Neural progenitor cell (in vitro differentiated cells): ENCODE results near the gene CIDEA. TPM values are rescaled to one million over a fixed set of nuclear protein-coding genes. Genes with fewer than 3 reads are reported as not detected.
A peak's percentile ranks its signal among the peaks of the same experiment; 100 is the strongest.

Source experiments
- DNase-seq: peaks from one replicate; pipeline ENCODE4 v3.0.0-alpha.2; 2016; ENCODE audit warnings: low spot score
- H2AFZ ChIP-seq: fragments of 200-600 bp; sonication (generic); replicated peaks from 2 replicates; pipeline ENCODE4 v1.6.1; 2016; ENCODE audit warnings: antibody characterized with exemption
- H3F3A ChIP-seq: fragments of 200-600 bp; sonication (generic); 2 replicates; pipeline ENCODE4 v1.6.1; 2016; ENCODE audit warnings: antibody characterized with exemption, low read depth
- H3K27ac ChIP-seq: fragments of 200-600 bp; sonication (generic); 2 replicates; pipeline ENCODE4 v1.5.1; 2016; ENCODE audit warnings: mild to moderate bottlenecking
- H3K27me3 ChIP-seq: fragments of 200-600 bp; sonication (generic); 2 replicates; pipeline ENCODE4 v1.6.1; 2016; ENCODE audit warnings: mild to moderate bottlenecking, moderate library complexity
- H3K36me3 ChIP-seq: fragments of 200-600 bp; sonication (generic); 2 replicates; pipeline ENCODE4 v1.5.1; 2016
- H3K4me1 ChIP-seq: fragments of 200-600 bp; sonication (generic); 2 replicates; pipeline ENCODE4 v1.6.1; 2016; ENCODE audit warnings: mixed run types
- H3K4me2 ChIP-seq: fragments of 200-600 bp; sonication (generic); 2 replicates; pipeline ENCODE4 v1.6.1; 2016
- H3K4me3 ChIP-seq: fragments of 200-600 bp; sonication (generic); 2 replicates; pipeline ENCODE4 v1.5.1; 2016
- H3K79me2 ChIP-seq: fragments of 200-600 bp; sonication (generic); 2 replicates; pipeline ENCODE4 v1.6.1; 2016; ENCODE audit warnings: low read depth
- H3K9ac ChIP-seq: fragments of 200-600 bp; sonication (generic); 2 replicates; pipeline ENCODE4 v1.6.1; 2016
- H3K9me3 ChIP-seq: fragments of 200-600 bp; sonication (generic); 2 replicates; pipeline ENCODE4 v1.5.1; 2016; ENCODE audit warnings: low read depth
- H4K20me1 ChIP-seq: fragments of 200-600 bp; sonication (generic); 2 replicates; pipeline ENCODE4 v1.6.1; 2016; ENCODE audit warnings: low read depth
- H3K27ac Mint-ChIP-seq: 3 replicates; pipeline ENCODE4 v1.8.0; 2021; ENCODE audit warnings: mixed read lengths
- H3K27me3 Mint-ChIP-seq: 2 replicates; pipeline ENCODE4 v1.8.0; 2022; ENCODE audit warnings: low read depth, mild to moderate bottlenecking, inconsistent platforms, moderate library complexity, mixed read lengths; ENCODE audit not compliant: insufficient read depth
- H3K36me3 Mint-ChIP-seq: 3 replicates; pipeline ENCODE4 v1.8.0; 2021; ENCODE audit warnings: mixed read lengths
- H3K4me1 Mint-ChIP-seq: 3 replicates; pipeline ENCODE4 v1.8.0; 2021; ENCODE audit warnings: mixed read lengths
- H3K4me3 Mint-ChIP-seq: 3 replicates; pipeline ENCODE4 v1.8.0; 2021; ENCODE audit warnings: mild to moderate bottlenecking, moderate library complexity, mixed read lengths
- H3K9me3 Mint-ChIP-seq: 3 replicates; pipeline ENCODE4 v1.8.0; 2020; ENCODE audit warnings: mixed read lengths
- EZH2 ChIP-seq: fragments of 200-600 bp; sonication (generic); IDR thresholded peaks from 2 replicates; pipeline ENCODE4 v1.6.1; 2017; ENCODE audit warnings: antibody characterized with exemption, mild to moderate bottlenecking, moderate library complexity
- EZH2phosphoT487 ChIP-seq: fragments of 200-600 bp; sonication (generic); IDR thresholded peaks from 2 replicates; pipeline ENCODE4 v1.6.1; 2017; ENCODE audit warnings: antibody characterized with exemption
- total RNA-seq: library from RNA; depleted of rRNA; stranded (reverse); fragments of >200 nt; gene quantifications from 2 replicates; pipeline ENCODE4 v1.2.3, GENCODE V29; 2015; ENCODE audit warnings: low replicate concordance
- TF ChIP-seq, protein P1 (sequence below): fragments of 200-600 bp; sonication (generic); IDR thresholded peaks from 2 replicates; pipeline ENCODE4 v1.5.1; 2017; ENCODE audit warnings: antibody characterized with exemption, mild to moderate bottlenecking

CIDEA gene
- total RNA-seq, 1 donor from 2014 or later = not detected

GRCh38 chr18:12304351-12305210 lies 50.4 kb downstream of the CIDEA start:
- H3K4me3 Mint-ChIP-seq = no peak overlapping the region
- Histone ChIP-seq H3K36me3 (no peaks in the 10 kb centered on the region), H3F3A (peaks cover 29% of the 10 kb centered on the region), H3K4me1 (peaks cover 15% of the 10 kb centered on the region), H3K27me3 (peaks cover 52% of the 10 kb centered on the region), H3K27ac (no peak overlapping the region), H3K4me3 (no peak overlapping the region), H3K9me3 (no peaks in the 10 kb centered on the region), H3K79me2 (peaks cover 10% of the 10 kb centered on the region), H2AFZ (no peak overlapping the region), H3K4me2 (no peak overlapping the region), H3K9ac (no peak overlapping the region), H4K20me1 (no peaks in the 10 kb centered on the region)
- H3K4me1 Mint-ChIP-seq = peaks cover 20% of the 10 kb centered on the region
- H3K27ac Mint-ChIP-seq = peak overlapping the region; percentile 21
- TF ChIP-seq EZH2phosphoT487 (no peak), EZH2 (no peak)
- TF ChIP-seq, protein P1, sequence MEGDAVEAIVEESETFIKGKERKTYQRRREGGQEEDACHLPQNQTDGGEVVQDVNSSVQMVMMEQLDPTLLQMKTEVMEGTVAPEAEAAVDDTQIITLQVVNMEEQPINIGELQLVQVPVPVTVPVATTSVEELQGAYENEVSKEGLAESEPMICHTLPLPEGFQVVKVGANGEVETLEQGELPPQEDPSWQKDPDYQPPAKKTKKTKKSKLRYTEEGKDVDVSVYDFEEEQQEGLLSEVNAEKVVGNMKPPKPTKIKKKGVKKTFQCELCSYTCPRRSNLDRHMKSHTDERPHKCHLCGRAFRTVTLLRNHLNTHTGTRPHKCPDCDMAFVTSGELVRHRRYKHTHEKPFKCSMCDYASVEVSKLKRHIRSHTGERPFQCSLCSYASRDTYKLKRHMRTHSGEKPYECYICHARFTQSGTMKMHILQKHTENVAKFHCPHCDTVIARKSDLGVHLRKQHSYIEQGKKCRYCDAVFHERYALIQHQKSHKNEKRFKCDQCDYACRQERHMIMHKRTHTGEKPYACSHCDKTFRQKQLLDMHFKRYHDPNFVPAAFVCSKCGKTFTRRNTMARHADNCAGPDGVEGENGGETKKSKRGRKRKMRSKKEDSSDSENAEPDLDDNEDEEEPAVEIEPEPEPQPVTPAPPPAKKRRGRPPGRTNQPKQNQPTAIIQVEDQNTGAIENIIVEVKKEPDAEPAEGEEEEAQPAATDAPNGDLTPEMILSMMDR = no peak
- peaks cover 3% of the 10 kb centered on the region for H3K36me3 Mint-ChIP-seq
- DNase-seq = no peak
- peaks cover 3% of the 10 kb centered on the region for H3K9me3 Mint-ChIP-seq
- peaks cover 24% of the 10 kb centered on the region for H3K27me3 Mint-ChIP-seq

DNA sequence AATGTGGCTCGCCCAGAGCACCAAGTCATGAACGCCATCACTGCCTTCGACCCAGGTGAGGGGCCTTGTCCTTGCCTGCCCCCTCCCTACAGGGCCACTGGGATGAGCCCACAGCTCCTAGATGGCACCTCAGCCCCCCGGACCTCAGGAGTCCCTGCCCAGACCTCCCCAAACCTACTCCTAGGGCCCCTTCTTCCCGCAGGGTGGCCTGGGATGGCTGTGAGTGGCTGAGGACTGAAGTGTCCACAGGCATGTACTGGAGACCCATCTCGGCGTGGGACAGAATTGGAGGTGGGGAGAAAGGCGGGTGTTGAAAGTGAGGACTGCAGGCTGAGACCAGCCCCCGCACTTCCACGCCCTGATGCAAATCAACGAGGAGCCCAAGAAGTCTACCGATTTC lies 51.0 kb downstream of the CIDEA start:
- Histone ChIP-seq H3F3A (peaks cover 29% of the 10 kb centered on the region), H2AFZ (no peak overlapping the region), H3K4me1 (peaks cover 15% of the 10 kb centered on the region), H3K9ac (no peak overlapping the region), H3K4me2 (no peak overlapping the region), H3K79me2 (peaks cover 16% of the 10 kb centered on the region), H3K27me3 (peaks cover 52% of the 10 kb centered on the region), H3K9me3 (no peaks in the 10 kb centered on the region), H4K20me1 (no peaks in the 10 kb centered on the region), H3K4me3 (no peak overlapping the region), H3K27ac (no peak overlapping the region), H3K36me3 (no peaks in the 10 kb centered on the region)
- peaks cover 23% of the 10 kb centered on the region for H3K4me1 Mint-ChIP-seq
- H3K27ac Mint-ChIP-seq = no peak overlapping the region
- TF ChIP-seq, protein P1 = no peak
- no peak for TF ChIP-seq EZH2
- no peak for TF ChIP-seq EZH2phosphoT487
- no peak for DNase-seq
- no peak overlapping the region for H3K4me3 Mint-ChIP-seq
- H3K36me3 Mint-ChIP-seq = peaks cover 6% of the 10 kb centered on the region
- peaks cover 24% of the 10 kb centered on the region for H3K27me3 Mint-ChIP-seq
- H3K9me3 Mint-ChIP-seq = peaks cover 6% of the 10 kb centered on the region

DNA sequence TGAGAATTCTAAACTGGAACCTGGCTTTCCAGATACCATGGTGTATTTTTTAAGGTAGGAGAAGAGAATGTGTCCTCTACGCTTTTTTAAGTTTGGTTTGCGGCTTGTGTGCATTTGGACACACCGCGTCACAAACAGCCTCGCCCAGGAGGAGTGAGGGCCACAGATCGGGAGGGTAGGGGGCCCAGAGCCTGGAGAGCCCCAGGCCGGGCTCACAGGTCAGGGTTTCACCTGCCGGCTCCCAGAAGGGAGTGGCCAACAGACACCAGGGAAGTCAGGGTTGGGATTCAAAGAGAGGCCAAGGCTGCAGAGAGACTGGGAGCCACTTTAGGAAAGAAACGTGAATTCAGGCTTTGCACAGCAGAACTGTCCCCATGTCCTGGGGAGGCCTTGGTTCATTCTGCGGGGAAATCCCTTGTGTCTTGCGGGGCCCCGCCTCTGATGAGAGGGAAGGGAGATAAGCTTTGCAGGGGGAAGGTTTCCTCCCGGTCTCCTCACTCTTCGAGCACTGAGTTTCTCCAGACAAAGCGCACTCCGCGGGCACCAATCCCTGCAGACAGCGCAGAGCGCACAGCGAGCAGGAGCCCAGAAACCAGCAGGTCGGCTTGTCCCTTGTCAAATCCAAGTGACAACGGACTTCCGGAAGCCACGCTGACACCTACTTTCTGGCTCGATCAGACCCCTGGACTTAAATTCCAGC lies 51.9 kb downstream of the CIDEA start:
- Mint-ChIP-seq H3K9me3 (peaks cover 13% of the 10 kb centered on the region), H3K4me1 (peaks cover 23% of the 10 kb centered on the region), H3K36me3 (peaks cover 13% of the 10 kb centered on the region), H3K27me3 (peaks cover 26% of the 10 kb centered on the region), H3K27ac (no peak overlapping the region), H3K4me3 (peak overlapping the region; percentile 92)
- TF ChIP-seq EZH2 (no peak), EZH2phosphoT487 (no peak)
- TF ChIP-seq, protein P1 = no peak
- no peaks in the 10 kb centered on the region for H4K20me1 ChIP-seq
- H3K9ac ChIP-seq = no peak overlapping the region
- H3K4me3 ChIP-seq = peak overlapping the region; percentile 82
- H3K4me1 ChIP-seq = peaks cover 15% of the 10 kb centered on the region
- DNase-seq = peak; percentile 71
- H3K27me3 ChIP-seq = peaks cover 52% of the 10 kb centered on the region
- H3K4me2 ChIP-seq = peak overlapping the region; percentile 78
- H3K36me3 ChIP-seq = peaks cover 7% of the 10 kb centered on the region
- no peaks in the 10 kb centered on the region for H3K9me3 ChIP-seq
- H2AFZ ChIP-seq = no peak overlapping the region
- H3F3A ChIP-seq = peaks cover 29% of the 10 kb centered on the region
- H3K79me2 ChIP-seq = peaks cover 21% of the 10 kb centered on the region
- H3K27ac ChIP-seq = no peak overlapping the region
